Heart left ventricle (tissue), 16 donors: ENCODE results near the gene VARS1. TPM values are rescaled to one million over a fixed set of nuclear protein-coding genes. Genes with fewer than 3 reads are reported as not detected.
"Not testable (repeated sequence)": the region's sequence is repeated elsewhere in the genome, so short reads cannot be mapped to it uniquely, and the experiment has no call there.

Experiments used
- ATAC-seq, 4 donors: fragments of 200-7000 bp; cut with Tn5 transposase; one replicate each; pipeline ENCODE4 v1.9.1; 2020 to 2022; ENCODE audit warnings: moderate library complexity in 4 of 4, mild to moderate bottlenecking in 3 of 4, moderate number of reproducible peaks in 1 of 4
- DNase-seq, 5 donors: peaks; one replicate each; pipeline ENCODE4 v3.0.0-alpha.2; 2020
- H3K27ac ChIP-seq, 12 donors: fragments of 200-600 bp; sonication (generic) in 4 of 12; one replicate each; pipeline versions ENCODE4 v1.5.0 to v1.8.0; 2016 to 2022; ENCODE audit warnings: mild to moderate bottlenecking in 2 of 12
- H3K27me3 ChIP-seq, 9 donors: fragments of 200-600 bp; sonication (generic) in 2 of 9; one replicate each; pipeline versions ENCODE4 v1.5.1 to v1.8.0; 2016 to 2022; ENCODE audit warnings: mild to moderate bottlenecking in 3 of 9
- H3K36me3 ChIP-seq, 9 donors: fragments of 200-600 bp; sonication (generic) in 2 of 9; one replicate each; pipeline versions ENCODE4 v1.5.0 to v1.8.0; 2018 to 2022; ENCODE audit warnings: mild to moderate bottlenecking in 2 of 9
- H3K4me1 ChIP-seq, 12 donors: fragments of 200-600 bp; sonication (generic) in 4 of 12; one replicate each; pipeline versions ENCODE4 v1.5.0 to v1.8.0; 2016 to 2022; ENCODE audit warnings: mild to moderate bottlenecking in 3 of 12
- H3K4me3 ChIP-seq, 12 donors: fragments of 200-600 bp; sonication (generic) in 4 of 12; one replicate each; pipeline versions ENCODE4 v1.5.0 to v1.8.0; 2017 to 2022; ENCODE audit warnings: mild to moderate bottlenecking in 9 of 12, moderate library complexity in 4 of 12
- H3K9me3 ChIP-seq, 12 donors: fragments of 200-600 bp; sonication (generic) in 4 of 12; one replicate each; pipeline versions ENCODE4 v1.5.0 to v1.8.0; 2016 to 2022; ENCODE audit warnings: mild to moderate bottlenecking in 1 of 12
- CTCF ChIP-seq, 12 donors: fragments of 200-600 bp; sonication (generic) in 4 of 12; IDR thresholded peaks; one replicate each; pipeline versions ENCODE4 v1.5.0 to v1.8.0; 2018 to 2022; ENCODE audit warnings: antibody characterized with exemption in 12 of 12, mild to moderate bottlenecking in 5 of 12
- POLR2A ChIP-seq, 2 donors: fragments of 450-650 bp; IDR thresholded peaks; one replicate each; pipeline ENCODE4 v1.6.1; 2017; ENCODE audit warnings: antibody characterized with exemption in 2 of 2, mild to moderate bottlenecking in 2 of 2, moderate library complexity in 2 of 2
- whole genome bisulfite sequencing, 4 donors: extraction: QIAGEN DNeasy Blood & Tissue Kit in 2 of 4; methylation state at CpG; one replicate each; pipeline versions ENCODE4 v1.1.5 to v1.1.7; 2013 to 2018; 5-methylcytosine and 5-hydroxymethylcytosine counted together
- intact Hi-C, 10 donors: fragments of 100-400 bp; cut with DNase I; formaldehyde crosslinking; loops; one replicate each; pipeline versions ENCODE4 v1.11.1 to v1.14.2; 2022
- polyA plus RNA-seq, 2 donors: library from polyadenylated mRNA; stranded (reverse); fragments of 200-250 nt; gene quantifications; one replicate each; pipeline ENCODE4 v1.2.3, GENCODE V29; 2013
- total RNA-seq, 9 donors: library from RNA; depleted of rRNA in 2 of 9; stranded (reverse); fragments of >200 nt in 2 of 9; fragmentation: NEBNext Ultra II Directional in 3 of 9; extraction: Animal tissue kit (Norgen Biotek cat#: 25700) in 3 of 9; gene quantifications; one replicate each; pipeline versions ENCODE4 v1.1.0 to v1.2.4, GENCODE V29; 2016 to 2023
- donor health status: ischemic (EF 13 %, LVEDD 7.1; RV severe dilation, severe dysfunction).
- donor health status: healthy with polysubstance abuse.
- donor health status: DM: no; HTN: yes; CAD: no.
- donor health status: DM: no; HTN: no; CAD: no.
- donor health status: ischemic (EF 25% LVEDD 6.9; RV normal size, moderate dysfunction).
- donor health status: ischemic (EF 25% LVEDD 5.7; RV mildly dilated, moderate dysfunction).
- donor health status: healthy.
- donor health status: DM: yes; HTN: yes; CAD: no.
- donor health status: ischemic (EF 35%, LVEDD 5.7; RV mildly dilated, moderate dysfunction).
- donor health status: nonischemic (EF 11% LVEDD 7.7; RV severe dilation, severe dysfunction).
- donor health status: DM: yes; HTN: yes; CAD: no.
- donor health status: PGD.
- donor health status: ischemic (EF 29% LVEDD 5.4; RV normal size, mild dysfunction).
- donor health status: nonischemic (EF 23%, LVEDD 6.1; RV moderate dilation, normal function).

VARS1 gene
- total and polyA plus RNA-seq, 11 donors, result 18.6 to 61.8 (median 26.1) TPM

- Histone ChIP-seq H3K36me3 (peaks cover 0 to 4% (median 0%) of the 10 kb centered on the region in 9 donors), H3K4me3 (peak overlapping the region in 7 of 12 donors; percentile 60 to 76 (median 71)), H3K9me3 (no peaks in the 10 kb centered on the region), H3K4me1 (peaks cover 0 to 27% (median 16%) of the 10 kb centered on the region in 12 donors), H3K27ac (peak overlapping the region in 11 of 12 donors; percentile 91 to 100 (median 99)), H3K27me3 (no peaks in the 10 kb centered on the region)
- no peak for ATAC-seq
- 96 to 97% (median 97%) methylated on average over 7 of the region's 7 CpGs for WGBS, 4 donors
- intact Hi-C loops, result loop anchor here in 2 of 10 donors (5.0 kb wide), 2 partner anchors 76 to 81 kb away; partner anchors contain the start of gene CLIC1 (in 1 of the 2)
- TF ChIP-seq POLR2A (IDR thresholded peaks at IDR 0.05) (no peak), CTCF (IDR thresholded peaks at IDR 0.05) (no peak)
- no peak for DNase-seq
Observed at GRCh38 chr6:31813465-31813849, 17.9 kb upstream of the VARS1 start.

GRCh38 chr6:31811645-31812044 is 16.1 kb upstream of the VARS1 start:
- Histone ChIP-seq H3K27ac (no peak overlapping the region), H3K4me1 (peaks cover 0 to 22% (median 15%) of the 10 kb centered on the region in 12 donors), H3K36me3 (peaks cover 0 to 4% (median 0%) of the 10 kb centered on the region in 9 donors), H3K27me3 (no peaks in the 10 kb centered on the region), H3K4me3 (no peak overlapping the region), H3K9me3 (no peaks in the 10 kb centered on the region)
- TF ChIP-seq CTCF (IDR thresholded peaks at IDR 0.05), result no peak
- no peak for TF ChIP-seq POLR2A (IDR thresholded peaks at IDR 0.05)
- 94 to 97% (median 95%) methylated on average over 12 of the region's 12 CpGs for WGBS, 4 donors
- intact Hi-C loops, result loop anchor here in 2 of 10 donors (5.0 kb wide), 2 partner anchors 74 to 79 kb away; partner anchors contain the start of gene CLIC1 (in 1 of the 2)
- ATAC-seq (no peak), DNase-seq (no peak)

- intact Hi-C loops, H3K9me3 ChIP-seq, H3K36me3 ChIP-seq, H3K27ac ChIP-seq, DNase-seq, H3K27me3 ChIP-seq, H3K4me3 ChIP-seq, ATAC-seq: not testable (repeated sequence)
- H3K4me1 ChIP-seq, result peaks cover 0 to 32% (median 19%) of the 10 kb centered on the region in 12 donors
- 93 to 96% (median 94%) methylated on average over 10 of the region's 10 CpGs for WGBS, 4 donors
Observed at GRCh38 chr6:31808599-31808998, 13.0 kb upstream of the VARS1 start.

- 0% methylated on average over 41 to 51 of the region's 51 CpGs for WGBS, 4 donors
- H3K4me3 ChIP-seq, result peak within 1 kb of the TSS; percentile 40 to 90 (median 66)
- intact Hi-C loops, result no loop called here
- peaks cover 0 to 28% (median 17%) of the 10 kb centered on the region in 9 donors for H3K36me3 ChIP-seq
- TF ChIP-seq POLR2A (IDR thresholded peaks at IDR 0.05), result peak in 1 of 2 donors; percentile 95
- TF ChIP-seq CTCF (IDR thresholded peaks at IDR 0.05), result peak in 10 of 12 donors; percentile 13 to 45 (median 28)
- peak; percentile 99 for ATAC-seq
- no peaks in the 10 kb centered on the region for H3K27me3 ChIP-seq
- peak within 1 kb of the TSS; percentile 11 to 97 (median 93) for H3K27ac ChIP-seq
- H3K4me1 ChIP-seq, result peaks cover 0 to 26% (median 14%) of the 10 kb centered on the region in 12 donors
- DNase-seq, result peak; percentile 98 to 99 (median 98)
- no peaks in the 10 kb centered on the region for H3K9me3 ChIP-seq
Observed at GRCh38 chr6:31806470-31807272, 11.1 kb upstream of the VARS1 start, which contains the start of gene LSM2. LSM2 (minus strand) TSS chr6:31806966; CDS start chr6:31806757, 209 bp downstream.
